ENCODE results near the gene ATP6V0C. TPM values are rescaled to one million over a fixed set of nuclear protein-coding genes. Genes with fewer than 3 reads are reported as not detected.

Gene ATP6V0C
- total RNA-seq, 4 donors from 2014 or later: 48.1 to 73.0 (median 61.1) TPM

DNA sequence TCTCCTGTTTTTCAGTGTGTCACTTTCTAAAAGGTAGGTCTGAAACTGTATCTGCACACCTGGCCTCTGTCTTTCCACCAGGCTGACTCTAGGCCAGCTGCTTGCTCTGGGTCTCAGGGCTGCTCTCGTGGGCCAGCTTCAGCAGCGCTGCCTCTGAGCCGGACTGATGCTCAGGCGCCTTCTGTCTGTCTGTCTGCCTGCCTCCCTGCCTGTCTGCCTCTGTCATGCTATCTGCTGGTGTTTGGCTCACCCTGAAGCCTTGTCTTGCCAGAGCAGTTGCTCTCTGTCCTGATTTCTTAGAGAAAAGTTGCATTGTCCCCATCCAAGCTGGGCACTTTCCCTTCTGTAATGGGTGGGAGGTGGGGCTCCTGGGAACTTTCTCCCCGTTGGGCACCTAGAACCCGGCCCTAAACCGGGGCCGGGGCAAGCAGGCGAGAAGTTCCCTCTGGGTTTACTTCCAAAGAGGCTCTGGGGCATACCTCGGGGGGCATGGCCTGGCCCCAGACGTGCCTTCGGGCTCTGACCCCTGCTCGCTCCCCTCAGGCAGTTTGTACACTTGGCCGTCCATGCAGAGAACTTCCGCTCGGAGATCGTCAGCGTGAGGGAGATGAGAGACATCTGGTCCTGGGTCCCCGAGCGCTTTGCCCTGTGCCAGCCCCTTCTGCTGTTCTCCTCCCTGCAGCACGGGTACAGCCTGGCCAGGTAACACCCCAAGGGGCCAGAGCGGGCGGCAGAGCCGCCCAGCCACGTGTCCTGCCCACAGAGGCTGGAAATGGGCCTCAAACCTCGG lies 15.9 kb upstream of the ATP6V0C start:
- peaks cover 0 to 42% (median 0%) of the 10 kb centered on the region in 3 donors for H3K36me3 ChIP-seq
- no peak overlapping the region for H3K4me3 ChIP-seq
- TF ChIP-seq CTCF (IDR thresholded peaks at IDR 0.05) (no peak), EP300 (IDR thresholded peaks at IDR 0.05) (no peak), POLR2A (IDR thresholded peaks at IDR 0.05) (no peak)
- no peaks in the 10 kb centered on the region for H3K9me3 ChIP-seq
- H3K27me3 ChIP-seq: no peaks in the 10 kb centered on the region
- peaks cover 0 to 38% (median 16%) of the 10 kb centered on the region in 4 donors for H3K4me1 ChIP-seq
- WGBS, 2 donors: 84 to 86% methylated on average over 24 to 25 of the region's 26 CpGs
- no peak overlapping the region for H3K27ac ChIP-seq
- DNase-seq (ENCODE audit: low spot score in 2 of 2): no peak

DNA sequence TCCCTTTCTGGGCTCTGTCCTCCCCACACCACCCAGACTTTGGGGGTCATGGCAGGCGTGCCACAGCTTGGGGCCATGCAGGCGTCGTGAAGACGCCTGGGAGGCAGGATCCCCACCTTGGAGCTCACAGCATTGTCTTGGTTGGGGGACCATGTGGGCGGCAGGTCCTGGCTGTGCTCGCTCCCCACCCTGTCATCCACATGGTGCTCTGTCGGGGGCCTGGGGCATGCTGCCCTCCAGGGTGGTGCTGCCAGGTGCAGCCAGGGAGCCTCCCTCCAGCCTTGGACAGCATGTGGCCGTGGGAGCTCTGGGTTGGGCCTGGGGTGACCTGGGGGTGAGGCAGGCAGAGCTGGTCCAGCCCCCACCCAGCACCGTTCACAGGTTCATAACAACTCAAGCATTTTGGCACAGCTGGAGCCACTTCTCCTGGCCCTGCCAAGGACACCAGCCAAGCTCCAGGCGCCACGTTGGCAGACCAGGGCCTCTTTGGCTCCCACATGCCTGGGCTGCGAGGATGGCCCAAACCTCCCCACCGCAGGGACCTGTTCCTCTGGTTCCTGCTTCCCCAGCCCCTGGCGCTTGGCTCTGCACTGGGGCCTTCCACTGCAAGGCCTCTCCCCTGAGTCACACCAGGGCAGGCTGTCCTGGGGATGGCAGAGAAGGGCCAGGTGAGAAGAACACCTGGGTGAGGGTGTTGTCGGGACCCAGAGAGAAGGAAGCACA lies 15.1 kb upstream of the ATP6V0C start:
- Histone ChIP-seq H3K9me3 (no peaks in the 10 kb centered on the region), H3K36me3 (peaks cover 0 to 42% (median 0%) of the 10 kb centered on the region in 3 donors), H3K27ac (no peak overlapping the region), H3K27me3 (no peaks in the 10 kb centered on the region), H3K4me1 (peaks cover 0 to 43% (median 19%) of the 10 kb centered on the region in 4 donors), H3K4me3 (no peak overlapping the region)
- 89% methylated on average over 7 of the region's 15 CpGs; no CpG with 5 or more reads in 1 of the 2 donors for WGBS, 2 donors
- no peak for TF ChIP-seq EP300 (IDR thresholded peaks at IDR 0.05)
- TF ChIP-seq POLR2A (IDR thresholded peaks at IDR 0.05): no peak
- TF ChIP-seq CTCF (IDR thresholded peaks at IDR 0.05): no peak
- no peak for DNase-seq (ENCODE audit: low spot score in 2 of 2)

DNA sequence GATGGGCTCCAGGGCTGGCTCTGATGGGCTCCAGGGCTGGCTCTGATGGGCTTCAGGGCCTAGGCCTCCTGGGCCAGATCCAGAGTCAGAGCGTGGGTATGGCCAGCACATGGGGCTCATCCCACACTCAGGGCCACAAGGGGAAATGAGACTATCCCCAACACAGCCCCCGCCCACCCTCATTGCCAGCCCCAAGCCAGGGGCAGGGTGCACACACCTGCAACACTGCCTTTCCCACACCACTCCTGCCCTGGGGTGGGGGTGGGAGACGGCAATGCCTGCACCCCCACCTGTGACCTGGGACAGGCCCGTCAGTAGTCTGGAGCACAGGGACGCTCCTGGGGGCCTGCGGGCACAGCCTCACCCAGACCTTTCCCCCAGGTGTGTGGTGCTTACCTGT lies 14.3 kb upstream of the ATP6V0C start:
- Histone ChIP-seq H3K4me3 (no peak overlapping the region), H3K27ac (no peak overlapping the region), H3K4me1 (peaks cover 0 to 43% (median 20%) of the 10 kb centered on the region in 4 donors), H3K27me3 (no peaks in the 10 kb centered on the region), H3K36me3 (peaks cover 0 to 42% (median 0%) of the 10 kb centered on the region in 3 donors), H3K9me3 (no peaks in the 10 kb centered on the region)
- DNase-seq (ENCODE audit: low spot score in 2 of 2): no peak
- TF ChIP-seq CTCF (IDR thresholded peaks at IDR 0.05) (no peak), POLR2A (IDR thresholded peaks at IDR 0.05) (no peak), EP300 (IDR thresholded peaks at IDR 0.05) (no peak)
- 77% methylated on average over 3 of the region's 6 CpGs; no CpG with 5 or more reads in 1 of the 2 donors for WGBS, 2 donors

GRCh38 chr16:2499890-2500429 lies 13.8 kb upstream of the ATP6V0C start:
- Histone ChIP-seq H3K9me3 (no peaks in the 10 kb centered on the region), H3K27me3 (no peaks in the 10 kb centered on the region), H3K27ac (no peak overlapping the region), H3K4me3 (no peak overlapping the region), H3K36me3 (peaks cover 0 to 42% (median 0%) of the 10 kb centered on the region in 3 donors), H3K4me1 (peaks cover 0 to 43% (median 20%) of the 10 kb centered on the region in 4 donors)
- no peak for TF ChIP-seq EP300 (IDR thresholded peaks at IDR 0.05)
- no peak for TF ChIP-seq CTCF (IDR thresholded peaks at IDR 0.05)
- no peak for TF ChIP-seq POLR2A (IDR thresholded peaks at IDR 0.05)
- 83 to 89% methylated on average over 21 to 27 of the region's 29 CpGs for WGBS, 2 donors
- DNase-seq (ENCODE audit: low spot score in 2 of 2): no peak
